KG1 (cell line): Measurements from ENCODE around the gene LFNG.

Experiments used
- DNase-seq: peaks from one replicate; lab custom pipeline; 2025; lab: John Stamatoyannopoulos, UW

The LFNG gene

GRCh38 chr7:2484868-2485267, 34.7 kb upstream of the LFNG start:
- no peak for DNase-seq

GRCh38 chr7:2487586-2488271, 31.8 kb upstream of the LFNG start:
- no peak for DNase-seq

- DNase-seq = no peak
Measured at GRCh38 chr7:2488272-2488645, 31.3 kb upstream of the LFNG start.

- DNase-seq = no peak
Measured at GRCh38 chr7:2488681-2489080, 30.9 kb upstream of the LFNG start.

GRCh38 chr7:2490181-2490651, 29.4 kb upstream of the LFNG start:
- no peak for DNase-seq

- DNase-seq = no peak
Measured at GRCh38 chr7:2492038-2492437, 27.5 kb upstream of the LFNG start.

- DNase-seq = no peak
Measured at GRCh38 chr7:2493205-2494164, 26.1 kb upstream of the LFNG start.

- no peak for DNase-seq
Measured at GRCh38 chr7:2494191-2495130, 25.1 kb upstream of the LFNG start.

GRCh38 chr7:2495418-2496299, 23.9 kb upstream of the LFNG start:
- DNase-seq = no peak

GRCh38 chr7:2496375-2496774, 23.2 kb upstream of the LFNG start:
- no peak for DNase-seq

GRCh38 chr7:2497065-2497464, 22.5 kb upstream of the LFNG start:
- no peak for DNase-seq

GRCh38 chr7:2497500-2498336, 21.9 kb upstream of the LFNG start:
- no peak for DNase-seq

GRCh38 chr7:2498708-2499107, 20.9 kb upstream of the LFNG start:
- no peak for DNase-seq

GRCh38 chr7:2499181-2499580, 20.4 kb upstream of the LFNG start:
- DNase-seq = no peak

- no peak for DNase-seq
Measured at GRCh38 chr7:2499719-2500430, 19.7 kb upstream of the LFNG start.

- DNase-seq = no peak
Measured at GRCh38 chr7:2500701-2501100, 18.9 kb upstream of the LFNG start.

GRCh38 chr7:2501947-2502646, 17.5 kb upstream of the LFNG start:
- DNase-seq = no peak

- DNase-seq = no peak
Measured at GRCh38 chr7:2502647-2502966, 17.0 kb upstream of the LFNG start.
